SH-SY5Y (cell line): ENCODE data around the gene NPTXR.

Source experiments
- GATA2 ChIP-seq: IDR thresholded peaks from 2 replicates; pipeline ENCODE4 v1.6.1; 2011; ENCODE audit warnings: mild to moderate bottlenecking, low read depth, low read length
- GATA3 ChIP-seq: IDR thresholded peaks from 2 replicates; pipeline ENCODE4 v1.6.1; 2011; ENCODE audit warnings: low read depth, mild to moderate bottlenecking, low read length, moderate library complexity

DNA sequence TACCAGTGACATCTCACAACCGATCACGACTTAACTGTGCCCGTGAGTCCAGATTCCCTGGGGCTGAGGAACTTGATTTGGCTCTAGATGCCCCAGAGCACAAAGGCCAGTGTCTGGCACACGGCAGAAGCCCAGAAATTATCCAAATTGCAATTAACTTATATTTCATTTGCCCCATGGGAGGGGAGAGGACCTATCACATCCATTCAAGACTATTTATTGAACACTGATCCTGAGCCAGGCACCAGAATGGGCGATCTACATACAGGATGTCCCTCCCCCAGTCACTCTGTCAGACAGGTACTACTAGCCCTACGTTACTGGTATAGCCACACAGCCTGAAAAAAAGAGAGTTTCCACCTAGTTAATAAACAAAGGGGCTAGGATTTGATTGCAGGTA lies 55.0 kb downstream of the NPTXR start:
- TF ChIP-seq GATA3 (no peak), GATA2 (no peak; the same call in 1 of the 2 replicates)
